BE2C (cell line): ENCODE measurements around the gene MYO6.

Source experiments
- DNase-seq: peaks from one replicate; pipeline ENCODE4 v3.0.0-alpha.2; 2020
- H3K27me3 ChIP-seq: fragments of 250-450 bp; sonication (Bioruptor Pico); 2 replicates; pipeline ENCODE4 v1.5.1; 2020; ENCODE audit warnings: mild to moderate bottlenecking
- H3K36me3 ChIP-seq: fragments of 250-450 bp; sonication (Bioruptor Pico); 2 replicates; pipeline ENCODE4 v1.5.1; 2020; ENCODE audit warnings: mild to moderate bottlenecking
- H3K4me1 ChIP-seq: fragments of 250-450 bp; sonication (Bioruptor Pico); 2 replicates; pipeline ENCODE4 v1.5.1; 2020
- H3K4me3 ChIP-seq: 2 replicates; pipeline ENCODE4 v1.5.1; 2011; ENCODE audit warnings: low read depth, low read length
- H3K9me3 ChIP-seq: fragments of 250-450 bp; sonication (Bioruptor Pico); 2 replicates; pipeline ENCODE4 v1.5.1; 2020
- CTCF ChIP-seq: IDR thresholded peaks from 2 replicates; pipeline ENCODE4 v1.5.1; 2012; ENCODE audit warnings: mild to moderate bottlenecking, low read depth, low read length

MYO6 gene

GRCh38 chr6:75735491-75736186, 13.4 kb upstream of the MYO6 start:
- no peak for DNase-seq
- no peaks in the 10 kb centered on the region for H3K27me3 ChIP-seq
- H3K4me1 ChIP-seq, result no peaks in the 10 kb centered on the region
- H3K9me3 ChIP-seq, result no peaks in the 10 kb centered on the region
- TF ChIP-seq CTCF, result no peak
- H3K4me3 ChIP-seq, result no peak overlapping the region
- no peaks in the 10 kb centered on the region for H3K36me3 ChIP-seq

- Histone ChIP-seq H3K4me3 (no peak overlapping the region), H3K36me3 (no peaks in the 10 kb centered on the region), H3K4me1 (no peaks in the 10 kb centered on the region), H3K27me3 (peaks cover 27% of the 10 kb centered on the region), H3K9me3 (no peaks in the 10 kb centered on the region)
- no peak for TF ChIP-seq CTCF
- no peak for DNase-seq
Measured at GRCh38 chr6:75743971-75744370, 5.1 kb upstream of the MYO6 start.

GRCh38 chr6:75745404-75745803, 3.6 kb upstream of the MYO6 start:
- no peak for DNase-seq
- Histone ChIP-seq H3K36me3 (no peaks in the 10 kb centered on the region), H3K9me3 (no peaks in the 10 kb centered on the region), H3K4me1 (no peaks in the 10 kb centered on the region), H3K4me3 (no peak overlapping the region), H3K27me3 (peaks cover 41% of the 10 kb centered on the region)
- no peak for TF ChIP-seq CTCF

GRCh38 chr6:75746221-75746620, 2.8 kb upstream of the MYO6 start:
- no peak overlapping the region for H3K4me3 ChIP-seq
- peaks cover 48% of the 10 kb centered on the region for H3K27me3 ChIP-seq
- H3K9me3 ChIP-seq, result no peaks in the 10 kb centered on the region
- no peaks in the 10 kb centered on the region for H3K4me1 ChIP-seq
- TF ChIP-seq CTCF, result no peak
- H3K36me3 ChIP-seq, result no peaks in the 10 kb centered on the region
- no peak for DNase-seq

- no peaks in the 10 kb centered on the region for H3K36me3 ChIP-seq
- H3K9me3 ChIP-seq, result no peaks in the 10 kb centered on the region
- no peak for TF ChIP-seq CTCF
- peaks cover 51% of the 10 kb centered on the region for H3K27me3 ChIP-seq
- no peak overlapping the region for H3K4me3 ChIP-seq
- no peaks in the 10 kb centered on the region for H3K4me1 ChIP-seq
- no peak for DNase-seq
Measured at GRCh38 chr6:75747152-75747992, 1.7 kb upstream of the MYO6 start.
